GM23338 (cell line): ENCODE data around the gene GPSM1. TPM values are rescaled to one million over a fixed set of nuclear protein-coding genes. Genes with fewer than 3 reads are reported as not detected.

Experiments
- ATAC-seq: fragments of 200-7000 bp; cut with Tn5 transposase; 3 replicates; pipeline ENCODE4 v1.9.1; 2020
- DNase-seq: peaks from one replicate; pipeline ENCODE4 v3.0.0-alpha.2; 2015; ENCODE audit warnings: low spot score
- H2AFZ ChIP-seq: fragments of 200-600 bp; sonication (generic); 2 replicates; pipeline ENCODE4 v1.8.0; 2016; ENCODE audit warnings: antibody characterized with exemption, mild to moderate bottlenecking, moderate library complexity
- H3F3A ChIP-seq: fragments of 200-600 bp; sonication (generic); replicated peaks from 2 replicates; pipeline ENCODE4 v1.8.0; 2017; ENCODE audit warnings: antibody characterized with exemption, mixed run types, low read depth
- H3K27ac ChIP-seq: fragments of 200-600 bp; sonication (generic); 2 replicates; pipeline ENCODE4 v1.6.1; 2016; ENCODE audit warnings: low read depth
- H3K27me3 ChIP-seq: fragments of 200-600 bp; sonication (generic); 2 replicates; pipeline ENCODE4 v1.8.0; 2016; ENCODE audit warnings: mild to moderate bottlenecking, mixed run types, moderate library complexity; ENCODE audit not compliant: insufficient read depth
- H3K36me3 ChIP-seq: fragments of 200-600 bp; sonication (generic); 2 replicates; pipeline ENCODE4 v1.8.0; 2016; ENCODE audit warnings: mild to moderate bottlenecking; ENCODE audit not compliant: insufficient read depth
- H3K4me1 ChIP-seq: fragments of 200-600 bp; sonication (generic); 2 replicates; pipeline ENCODE4 v1.8.0; 2016; ENCODE audit warnings: mild to moderate bottlenecking, moderate library complexity; ENCODE audit not compliant: insufficient read depth
- H3K4me2 ChIP-seq: fragments of 200-600 bp; sonication (generic); 2 replicates; pipeline ENCODE4 v1.7.1; 2017; ENCODE audit warnings: mixed run types
- H3K4me3 ChIP-seq: fragments of 200-600 bp; sonication (generic); 2 replicates; pipeline ENCODE4 v1.6.1; 2016; ENCODE audit warnings: mixed run types
- H3K79me2 ChIP-seq: fragments of 200-600 bp; sonication (generic); replicated peaks from 2 replicates; pipeline ENCODE4 v1.8.0; 2017; ENCODE audit warnings: mild to moderate bottlenecking; ENCODE audit not compliant: insufficient read depth
- H3K9me2 ChIP-seq: fragments of 200-600 bp; sonication (generic); 2 replicates; pipeline ENCODE4 v1.8.0; 2017; ENCODE audit not compliant: insufficient read depth
- H4K20me1 ChIP-seq: fragments of 200-600 bp; sonication (generic); replicated peaks from 2 replicates; pipeline ENCODE4 v1.8.0; 2017; ENCODE audit warnings: mild to moderate bottlenecking; ENCODE audit not compliant: insufficient read depth
- H3K27ac Mint-ChIP-seq: 2 replicates; pipeline ENCODE4 v1.8.0; 2020; ENCODE audit warnings: inconsistent platforms, mild to moderate bottlenecking, moderate library complexity, mixed read lengths
- H3K27me3 Mint-ChIP-seq: 3 replicates; pipeline ENCODE4 v1.8.0; 2022; ENCODE audit warnings: low read depth, mild to moderate bottlenecking, moderate library complexity, mixed read lengths, inconsistent platforms; ENCODE audit not compliant: insufficient read depth, poor library complexity
- H3K36me3 Mint-ChIP-seq: 3 replicates; pipeline ENCODE4 v1.8.0; 2021; ENCODE audit warnings: low read depth, mild to moderate bottlenecking, inconsistent platforms, moderate library complexity, mixed read lengths
- H3K4me1 Mint-ChIP-seq: 3 replicates; pipeline ENCODE4 v1.8.0; 2020; ENCODE audit warnings: mild to moderate bottlenecking, inconsistent platforms, mixed read lengths
- H3K4me3 Mint-ChIP-seq: 3 replicates; pipeline ENCODE4 v1.8.0; 2021; ENCODE audit warnings: moderate library complexity, mild to moderate bottlenecking, inconsistent platforms, mixed read lengths
- H3K9me3 Mint-ChIP-seq: 3 replicates; pipeline ENCODE4 v1.8.0; 2020; ENCODE audit warnings: moderate library complexity, mild to moderate bottlenecking, inconsistent platforms, mixed read lengths
- CREB1 ChIP-seq: fragments of 250-450 bp; sonication (Bioruptor Pico); IDR thresholded peaks from 2 replicates; pipeline ENCODE4 v1.5.0; 2020; ENCODE audit warnings: low read depth, mild to moderate bottlenecking, moderate library complexity
- CTCF ChIP-seq, 2 experiments: fragments of 200-600 bp in 1 of 2; sonication (generic) in 1 of 2; conservative IDR thresholded peaks; 2 replicates each; pipeline versions ENCODE4 v1.5.1 to v1.6.1; 2016 to 2017; ENCODE audit warnings: antibody characterized with exemption in 2 of 2, low read depth in 2 of 2, mild to moderate bottlenecking in 2 of 2, moderate library complexity in 1 of 2
- JUNB ChIP-seq: IDR thresholded peaks from one replicate; pipeline ENCODE4 v1.6.1; 2016; ENCODE audit warnings: antibody characterized with exemption; ENCODE audit not compliant: unreplicated experiment
- POLR2AphosphoS5 ChIP-seq: IDR thresholded peaks from 2 replicates; pipeline ENCODE4 v1.6.1; 2016; ENCODE audit warnings: antibody characterized with exemption, low read depth
- REST ChIP-seq: IDR thresholded peaks from one replicate; pipeline ENCODE4 v1.6.1; 2018; ENCODE audit warnings: antibody characterized with exemption; ENCODE audit not compliant: unreplicated experiment
- STAT1 ChIP-seq: IDR thresholded peaks from one replicate; pipeline ENCODE4 v1.6.1; 2016; ENCODE audit warnings: antibody characterized with exemption; ENCODE audit not compliant: unreplicated experiment
- ZNF114 ChIP-seq: fragments of 250-450 bp; sonication (Bioruptor Pico); IDR thresholded peaks from 2 replicates; pipeline ENCODE4 v1.5.0; 2020; ENCODE audit warnings: mild to moderate bottlenecking, moderate library complexity
- ZNF462 ChIP-seq: fragments of 250-450 bp; sonication (Bioruptor Pico); IDR thresholded peaks from 2 replicates; pipeline ENCODE4 v1.5.0; 2020; ENCODE audit warnings: mild to moderate bottlenecking, moderate library complexity
- polyA plus RNA-seq: library from polyadenylated mRNA; unstranded; fragments of >200 nt; fragmentation: Nextera tagmentation; extraction: Ambion mirVana; gene quantifications from 2 replicates; pipeline ENCODE4 v1.2.1, GENCODE V29; 2016
- total RNA-seq: library from RNA; depleted of rRNA; stranded (reverse); fragments of >200 nt; shearing (Covaris generic); gene quantifications from 2 replicates; pipeline ENCODE4 v1.2.3, GENCODE V29; 2014

GPSM1 gene
- total and polyA plus RNA-seq, 2 experiments from 2014 or later: 4.8 to 23.2 TPM

- Mint-ChIP-seq H3K4me3 (no peak overlapping the region), H3K36me3 (no peaks in the 10 kb centered on the region), H3K9me3 (no peaks in the 10 kb centered on the region), H3K4me1 (peaks cover 9% of the 10 kb centered on the region; the same call in 1 of the 3 replicates), H3K27ac (no peak overlapping the region), H3K27me3 (peaks cover 17% of the 10 kb centered on the region)
- H3K27ac ChIP-seq: no peak overlapping the region
- H3K27me3 ChIP-seq: no peaks in the 10 kb centered on the region
- no peaks in the 10 kb centered on the region; the same call in 1 of the 2 replicates for H3K4me1 ChIP-seq
- no peak overlapping the region for H3K4me2 ChIP-seq
- H3K4me3 ChIP-seq: no peak overlapping the region
- ATAC-seq: no peak
- H2AFZ ChIP-seq: no peak overlapping the region
- H3K79me2 ChIP-seq: no peaks in the 10 kb centered on the region
- no peaks in the 10 kb centered on the region for H3F3A ChIP-seq
- DNase-seq: no peak
- H3K9me2 ChIP-seq: no peaks in the 10 kb centered on the region
- H3K36me3 ChIP-seq: no peaks in the 10 kb centered on the region
- no peak for TF ChIP-seq REST
- no peak for TF ChIP-seq JUNB
- TF ChIP-seq STAT1: no peak
- TF ChIP-seq ZNF462 (CRISPR knock-in tag): no peak
- no peak for TF ChIP-seq CREB1
- TF ChIP-seq CTCF (conservative IDR thresholded peaks at IDR 0.05; ENCODE audit: low read depth in 2 of 2): no peak
- TF ChIP-seq ZNF114 (CRISPR knock-in tag): no peak
- TF ChIP-seq POLR2AphosphoS5: no peak
- H4K20me1 ChIP-seq: no peaks in the 10 kb centered on the region
These were observed 39.5 kb downstream of the GPSM1 start for GRCh38 chr9:136366826-136367225.
